Nucleus accumbens (tissue), 56 donors: ENCODE measurements around the gene PRMT3.
"Not testable (repeated sequence)": the region's sequence is repeated elsewhere in the genome, so short reads cannot be mapped to it uniquely, and the experiment has no call there.

Experiments used
- DNase-seq, 56 donors: peaks; one replicate each; lab custom pipeline; 2025; lab: John Stamatoyannopoulos, UW

The PRMT3 gene

DNA sequence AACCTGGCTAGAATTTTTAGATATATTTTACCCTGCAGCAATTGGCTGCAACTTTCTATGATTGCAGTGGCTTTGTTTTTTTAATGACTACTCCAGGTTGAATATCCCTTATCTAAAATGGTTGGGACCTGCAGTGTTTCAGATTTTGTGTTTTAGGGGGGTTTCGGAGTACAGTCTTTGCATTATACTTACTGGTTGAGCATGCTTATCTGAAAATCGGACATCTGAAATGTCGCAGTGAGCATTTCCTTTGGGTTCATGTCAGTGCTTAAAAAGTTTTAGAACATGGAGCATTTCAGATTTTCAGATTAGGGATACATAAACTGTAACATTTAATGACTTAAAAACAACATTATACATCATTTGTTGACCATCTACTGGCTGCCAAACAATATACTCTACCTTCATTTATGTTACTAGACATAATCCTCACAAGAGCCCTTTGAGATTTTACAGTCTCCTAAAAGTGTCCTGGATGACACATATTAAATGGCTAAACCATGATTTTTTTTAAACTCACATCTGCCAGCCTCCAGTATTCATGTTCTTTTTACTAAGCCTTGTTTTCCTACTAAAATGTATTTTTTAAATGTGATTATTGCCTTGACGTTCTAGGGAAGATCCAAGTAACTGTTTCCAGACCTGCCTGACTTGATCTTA, 66.3 kb downstream of the PRMT3 start:
- no peak for DNase-seq

DNA sequence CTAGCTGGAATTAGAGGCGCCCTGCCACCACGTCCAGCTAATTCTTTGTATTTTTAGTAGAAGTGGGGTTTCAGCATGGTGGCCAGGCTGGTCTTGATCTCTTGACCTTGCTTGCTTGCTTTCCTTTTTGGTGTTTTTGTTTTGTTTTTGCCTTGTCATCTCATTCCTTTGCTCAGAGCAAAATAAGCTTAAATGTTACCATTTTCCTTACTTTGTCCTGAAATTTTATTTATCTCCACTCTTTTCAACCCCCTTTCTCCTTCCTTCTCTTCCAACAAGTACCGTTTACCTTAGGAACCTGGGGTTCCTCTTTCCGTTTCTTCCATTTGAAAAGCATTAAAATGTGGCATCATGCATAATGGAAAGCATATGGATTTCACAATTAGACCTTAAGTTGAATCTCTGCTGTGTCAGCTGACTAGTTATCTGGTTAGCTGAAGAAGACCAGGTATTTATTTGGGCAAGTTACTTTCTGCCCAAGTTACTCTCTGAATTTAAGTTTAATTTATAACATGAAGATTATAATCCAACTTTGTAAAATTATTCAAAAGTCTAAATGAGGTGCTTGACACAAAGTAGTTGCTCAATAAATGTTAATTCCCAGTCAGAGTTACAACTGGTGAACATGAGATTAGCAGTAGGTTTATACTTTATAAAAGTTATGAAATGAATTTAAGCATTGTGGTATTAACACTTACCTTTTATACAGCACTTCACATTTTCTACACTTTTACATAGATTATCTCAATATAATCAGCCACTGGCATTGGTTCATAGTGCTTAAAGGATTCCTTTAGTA, 69.7 kb downstream of the PRMT3 start:
- no peak for DNase-seq

DNA sequence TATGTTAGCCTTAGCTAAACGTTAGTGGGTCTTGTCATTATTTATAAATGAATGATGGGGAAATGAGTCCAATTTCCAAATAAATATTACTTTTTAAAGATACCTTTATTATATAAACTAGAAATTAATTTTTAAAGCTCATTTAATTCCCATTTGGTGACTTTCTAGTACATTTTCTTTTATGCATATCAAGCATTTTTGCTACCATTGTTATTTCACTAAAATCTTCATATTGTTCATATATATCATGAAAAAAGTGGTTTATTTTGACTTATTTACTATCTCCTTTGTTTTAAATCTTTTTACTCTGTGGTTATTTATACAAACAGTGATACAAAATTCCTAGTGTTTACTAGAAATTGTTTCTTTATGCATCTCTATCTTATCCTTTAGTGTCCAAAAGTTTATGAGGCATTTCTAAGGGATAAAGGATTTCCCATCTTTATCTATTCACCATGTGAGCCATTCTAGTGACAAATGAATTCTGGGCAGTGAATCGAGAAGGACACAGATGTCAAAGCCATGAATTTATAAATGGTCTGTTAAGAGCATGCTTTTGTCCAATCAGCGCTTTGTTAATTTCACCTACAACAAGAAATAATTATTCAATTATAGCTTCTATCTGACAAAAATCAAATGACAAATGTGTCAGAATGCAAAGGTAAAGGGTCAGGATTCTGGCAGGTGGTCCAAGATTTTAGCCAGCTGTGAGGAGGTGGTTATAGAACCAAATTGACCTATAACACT, 70.6 kb downstream of the PRMT3 start:
- DNase-seq = no peak

DNA sequence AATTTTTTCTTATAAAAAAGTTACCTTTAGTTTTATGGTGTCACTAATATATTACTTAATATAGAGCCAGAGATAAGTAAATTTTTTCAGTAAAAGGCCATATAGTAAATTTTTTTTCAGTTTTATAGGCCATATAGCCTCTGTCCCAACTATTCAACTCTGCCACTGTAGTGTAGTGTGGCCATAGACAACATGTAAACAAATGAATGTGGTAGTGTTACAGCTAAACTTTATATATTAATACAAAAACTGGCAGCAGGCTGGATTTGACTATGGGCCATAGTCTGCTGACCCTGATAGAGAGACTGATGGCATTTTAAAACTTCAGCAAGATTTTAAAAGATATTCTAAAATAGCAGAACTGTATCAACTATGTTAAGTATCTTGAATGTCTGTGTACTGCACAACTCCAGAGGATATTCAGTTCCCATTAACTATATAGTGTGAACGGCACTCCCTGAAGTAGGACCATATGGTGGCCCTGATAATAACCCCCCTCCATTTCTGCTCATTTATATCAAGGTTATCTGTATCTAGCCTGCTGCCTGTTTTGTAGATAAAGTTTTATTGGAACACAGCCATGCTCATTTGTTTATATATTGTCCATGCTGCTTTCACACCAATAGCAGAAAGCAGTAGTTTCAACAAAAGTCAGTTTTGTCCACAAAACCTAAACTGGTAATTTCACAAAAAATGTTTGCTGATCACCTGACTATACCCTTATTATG, 71.6 kb downstream of the PRMT3 start:
- DNase-seq = no peak

DNA sequence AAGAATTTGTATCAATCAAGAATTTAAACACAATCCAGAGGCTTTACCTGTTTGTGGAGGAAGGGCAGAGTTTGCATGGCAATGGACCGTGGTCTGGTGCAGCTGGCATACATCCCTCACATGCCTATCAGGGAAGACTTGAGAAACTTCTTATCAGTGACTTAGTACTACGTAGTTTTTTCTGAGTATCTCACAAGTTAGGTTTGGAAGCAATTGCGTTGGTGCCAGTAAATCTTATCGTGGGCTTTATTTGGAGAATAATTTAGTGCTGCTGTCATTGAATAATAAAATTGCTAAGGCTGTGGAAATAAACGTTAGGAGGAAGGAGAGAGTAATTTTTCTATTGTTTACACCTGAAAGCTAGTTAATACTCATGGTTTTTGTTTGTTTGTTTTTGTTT, 72.3 kb downstream of the PRMT3 start:
- no peak for DNase-seq

DNA sequence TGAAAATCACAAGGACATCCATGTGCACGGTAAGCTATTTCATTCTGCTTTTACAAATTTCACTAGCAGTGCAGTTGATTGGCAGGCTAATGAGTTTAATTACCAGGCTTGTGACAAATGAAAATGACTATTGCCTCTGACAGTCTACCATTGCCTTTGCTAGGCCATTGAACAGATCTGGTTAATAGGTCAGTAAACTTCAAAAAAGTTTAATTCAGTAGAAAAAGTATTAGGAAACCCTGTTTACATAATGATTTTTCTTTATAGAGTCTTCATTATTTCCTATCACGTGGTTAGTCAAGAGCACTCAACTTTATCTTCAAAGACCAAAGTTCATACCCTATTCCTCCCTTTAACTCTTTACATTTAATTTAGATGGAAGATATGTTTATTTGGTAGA, 77.0 kb downstream of the PRMT3 start:
- DNase-seq = no peak

DNA sequence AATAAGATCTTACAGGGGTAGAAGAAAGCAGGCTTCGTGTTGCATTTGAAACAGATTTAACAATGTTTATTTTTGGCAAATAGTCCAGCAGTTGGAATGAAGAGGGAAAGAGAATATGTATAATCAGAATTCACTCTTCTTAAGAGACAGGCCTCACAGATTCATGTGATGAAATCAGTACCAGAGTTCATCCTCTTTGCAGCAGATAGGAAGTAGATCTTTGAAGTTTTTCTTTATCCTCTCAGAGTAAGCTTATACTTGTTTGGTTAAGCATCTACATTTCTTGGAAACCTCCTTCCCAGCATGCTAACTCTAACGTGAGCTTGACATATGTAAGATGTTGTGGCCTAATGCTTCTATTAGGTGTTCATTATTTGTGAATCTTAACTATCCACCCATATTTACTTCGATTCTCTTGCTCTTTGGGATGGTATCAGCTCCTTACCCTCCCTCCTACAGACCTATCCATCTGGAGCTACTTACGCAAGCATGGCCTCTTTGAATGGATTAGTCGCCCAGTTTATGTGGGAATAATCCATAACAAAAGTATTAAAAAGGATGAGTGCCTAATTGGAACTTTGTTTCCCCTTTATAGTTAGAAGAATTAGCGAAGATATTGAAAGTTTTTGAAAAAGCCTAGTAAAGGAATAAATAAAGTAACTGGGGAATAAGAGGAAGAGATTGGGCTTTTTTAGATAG, 80.1 kb downstream of the PRMT3 start:
- DNase-seq = no peak

DNA sequence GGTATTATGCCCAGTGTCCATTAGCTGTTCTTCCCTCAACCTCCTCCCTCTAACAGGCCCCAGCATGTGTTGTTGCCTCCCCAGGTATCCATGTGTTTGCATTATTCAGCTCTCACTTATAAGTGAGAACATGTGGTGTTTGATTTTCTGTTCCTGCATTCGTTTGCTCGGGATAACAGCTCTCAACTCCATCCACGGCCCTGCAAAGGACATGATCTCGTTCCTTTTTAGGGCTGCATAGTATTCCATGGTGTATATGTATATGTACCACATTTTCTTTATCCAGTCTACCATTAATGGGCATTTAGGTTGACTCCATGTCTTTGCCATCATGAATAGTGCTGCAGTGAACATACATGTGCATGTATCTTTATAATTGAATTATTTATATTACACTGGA, 82.8 kb downstream of the PRMT3 start:
- no peak for DNase-seq

DNA sequence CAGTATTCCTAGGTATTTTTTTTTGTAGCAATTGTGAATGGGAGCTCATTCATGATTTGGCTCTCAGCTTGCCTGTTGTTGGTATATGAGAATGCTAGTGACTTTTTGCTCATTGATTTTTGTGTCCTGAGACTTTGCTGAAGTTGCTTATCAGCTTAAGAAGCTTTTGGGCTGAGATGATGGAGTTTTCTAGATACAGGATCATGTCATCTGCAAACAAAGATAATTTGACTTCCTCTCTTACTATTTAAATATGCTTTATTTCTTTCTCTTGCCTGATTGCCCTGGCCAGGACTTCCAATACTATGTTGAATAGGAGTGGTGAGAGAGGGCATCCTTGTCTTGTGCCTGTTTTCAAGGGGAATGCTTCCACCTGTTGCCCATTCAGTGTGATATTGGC, 84.4 kb downstream of the PRMT3 start:
- not testable (repeated sequence) for DNase-seq

DNA sequence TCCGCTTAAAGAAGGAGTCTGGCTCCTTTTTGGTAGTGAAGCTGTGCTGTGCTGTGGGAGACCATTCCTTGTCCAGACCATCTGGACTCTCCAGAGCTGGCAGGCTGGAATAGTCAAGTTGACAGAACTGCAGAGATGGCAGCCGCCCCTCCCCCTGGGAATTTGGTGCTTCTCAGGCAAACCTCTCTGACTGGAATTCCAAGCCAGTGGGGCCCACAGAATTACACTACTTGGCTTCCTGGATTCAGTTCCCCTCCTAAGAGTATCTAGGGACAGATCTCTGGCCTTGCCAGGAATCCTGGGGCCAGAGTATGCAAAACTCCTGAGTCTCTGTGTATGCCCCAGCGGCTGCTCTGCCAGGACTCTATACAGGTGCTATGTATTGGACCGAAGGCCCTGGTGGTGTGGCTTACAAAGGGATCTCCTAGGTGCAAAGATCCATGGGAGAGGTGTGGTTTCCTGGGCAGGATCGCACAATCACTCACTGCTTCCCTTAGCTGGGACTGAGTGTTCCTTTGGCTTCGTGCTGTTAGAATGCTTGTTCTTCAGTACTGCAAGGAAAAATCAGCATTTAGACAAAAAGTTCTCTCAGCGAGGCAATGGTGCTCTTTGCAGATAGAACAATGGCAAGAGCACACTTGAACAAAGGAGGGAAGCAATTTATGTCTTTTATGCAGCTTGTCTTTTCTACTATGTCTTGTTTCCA, 86.8 kb downstream of the PRMT3 start:
- peak in 7 of 56 donors; percentile 4 to 33 (median 12) for DNase-seq

DNA sequence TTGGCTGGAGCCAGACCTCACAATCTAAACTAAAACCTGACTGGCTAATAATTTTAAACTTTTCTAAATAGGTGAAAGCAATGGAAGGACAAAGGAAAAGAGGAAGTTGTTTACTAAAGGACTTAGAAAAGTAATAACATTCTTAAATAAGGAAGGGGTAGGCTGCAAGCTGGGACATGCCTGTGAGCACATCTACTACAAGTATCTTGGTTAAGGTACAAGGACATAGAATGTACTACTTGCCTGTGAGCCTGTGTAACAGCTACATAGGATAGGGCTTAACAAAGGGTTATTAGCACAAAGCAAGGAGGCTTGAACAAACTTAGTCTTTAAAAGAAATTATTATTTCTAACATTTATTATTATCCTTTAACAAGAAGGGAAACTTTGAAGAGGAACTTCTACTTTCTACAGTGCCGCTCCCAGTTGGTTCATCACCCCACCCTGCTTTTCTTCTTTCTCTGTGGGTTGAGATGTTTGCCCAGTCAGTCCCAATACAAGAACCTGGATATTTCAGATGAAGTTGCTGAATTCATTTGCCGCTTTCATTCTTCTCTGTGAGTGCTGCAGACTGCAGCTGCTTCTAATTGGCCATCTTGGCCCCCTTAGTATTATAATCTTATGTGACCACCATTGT, 87.5 kb downstream of the PRMT3 start:
- DNase-seq = no peak

DNA sequence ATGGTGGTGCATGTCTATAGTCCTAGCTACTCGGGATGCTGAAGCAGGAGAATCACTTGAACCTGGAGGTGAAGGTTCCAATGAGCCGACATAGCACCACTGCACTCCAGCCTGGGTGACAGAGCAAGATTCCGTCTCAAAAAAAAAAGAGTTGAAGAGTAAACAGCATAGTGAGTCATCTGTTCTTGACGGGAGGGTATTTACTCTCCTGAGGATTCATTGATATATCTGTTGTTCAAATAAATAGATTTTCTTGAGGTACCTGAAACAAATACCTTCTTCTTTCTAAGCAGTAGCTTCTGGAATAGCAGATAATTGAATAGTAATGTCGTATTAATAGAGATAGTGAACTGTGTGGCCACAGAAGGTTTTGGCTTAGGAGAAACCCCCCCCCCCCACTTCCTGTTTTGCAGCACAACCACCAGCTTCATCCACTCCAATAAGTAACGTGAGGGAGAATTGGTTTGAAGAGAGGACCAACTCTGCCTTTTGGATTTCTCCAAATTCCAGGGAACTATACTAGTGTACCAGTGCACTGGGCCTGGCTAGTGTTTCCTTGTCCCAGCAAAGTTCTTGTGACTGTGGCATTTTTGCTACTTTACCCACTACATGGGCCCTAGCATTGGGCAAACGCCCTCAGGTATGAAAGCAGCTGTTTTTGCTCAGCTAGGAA, 90.0 kb downstream of the PRMT3 start:
- DNase-seq = no peak

DNA sequence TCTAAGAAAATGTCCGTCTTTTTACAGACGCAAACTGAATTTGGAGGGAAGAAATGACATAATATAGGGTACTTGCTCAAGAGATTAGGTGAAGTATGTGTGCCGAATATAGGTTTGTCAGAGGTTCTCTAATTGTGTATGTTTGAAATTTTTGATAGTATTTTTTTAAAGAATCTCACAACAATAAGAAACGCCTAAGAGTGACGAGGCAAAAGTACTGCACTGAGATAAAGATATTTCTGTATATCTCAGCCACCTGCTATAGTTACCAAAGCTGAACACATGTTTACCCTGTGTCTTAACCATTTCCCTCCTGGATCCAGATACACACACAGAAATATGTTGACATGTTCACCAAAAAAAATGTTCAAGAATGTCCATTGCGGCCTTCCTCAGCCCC, 92.0 kb downstream of the PRMT3 start:
- DNase-seq = no peak

DNA sequence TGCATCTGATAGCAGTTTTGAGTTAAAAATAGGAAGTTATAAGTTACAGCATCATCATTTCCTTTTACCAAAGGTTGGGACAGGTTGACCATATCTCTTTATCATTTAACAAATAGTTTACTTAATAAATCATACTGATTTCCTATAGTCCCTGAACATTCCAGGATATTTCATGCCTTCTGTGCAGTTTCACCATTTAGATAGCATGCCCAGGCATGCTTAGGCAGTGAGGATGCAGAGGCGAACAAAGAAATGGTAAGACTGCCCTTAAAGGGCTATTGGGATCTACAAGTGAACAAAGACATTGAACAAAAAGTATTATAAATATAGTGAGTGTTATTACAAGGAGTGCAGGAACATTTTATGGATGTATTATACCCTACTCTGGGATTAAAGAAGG, 96.4 kb downstream of the PRMT3 start:
- no peak for DNase-seq

DNA sequence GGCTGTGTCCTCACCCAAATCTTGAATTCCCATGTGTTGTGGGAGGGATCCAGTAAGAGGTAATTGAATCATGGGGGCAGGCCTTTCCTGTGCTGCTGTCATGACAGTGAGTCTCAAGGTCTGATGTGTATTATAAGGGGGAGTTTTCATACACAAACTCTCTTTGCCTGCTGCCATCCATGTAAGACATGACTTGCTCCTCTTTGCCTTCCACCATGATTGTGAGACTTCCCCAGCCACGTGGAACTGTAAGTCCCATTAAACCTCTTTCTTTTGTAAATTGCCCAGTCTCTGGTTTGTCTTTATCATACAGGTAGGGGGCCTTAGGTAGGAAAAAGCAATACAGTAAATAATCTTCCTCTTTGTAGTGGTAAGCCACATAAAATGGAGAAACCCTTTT, 96.9 kb downstream of the PRMT3 start:
- DNase-seq = not testable (repeated sequence)

DNA sequence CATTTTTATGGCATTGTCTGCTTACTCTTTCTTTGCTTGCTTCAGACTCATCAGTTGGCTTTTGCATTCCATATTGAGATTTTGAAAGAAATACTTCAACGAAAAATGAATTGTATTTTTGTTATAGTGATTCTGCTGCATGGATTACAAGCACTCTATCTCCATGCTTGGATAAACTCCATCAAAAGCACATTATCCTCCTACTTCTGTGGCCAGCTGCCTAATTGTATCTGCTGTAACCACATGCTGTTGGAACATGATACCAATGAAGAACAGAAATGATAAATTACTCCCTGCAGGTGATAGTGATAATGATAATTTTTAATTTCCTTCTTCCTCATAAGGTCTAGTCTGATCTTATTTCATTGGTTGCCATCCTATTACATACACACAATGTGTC, 100.8 kb downstream of the PRMT3 start:
- DNase-seq = no peak

DNA sequence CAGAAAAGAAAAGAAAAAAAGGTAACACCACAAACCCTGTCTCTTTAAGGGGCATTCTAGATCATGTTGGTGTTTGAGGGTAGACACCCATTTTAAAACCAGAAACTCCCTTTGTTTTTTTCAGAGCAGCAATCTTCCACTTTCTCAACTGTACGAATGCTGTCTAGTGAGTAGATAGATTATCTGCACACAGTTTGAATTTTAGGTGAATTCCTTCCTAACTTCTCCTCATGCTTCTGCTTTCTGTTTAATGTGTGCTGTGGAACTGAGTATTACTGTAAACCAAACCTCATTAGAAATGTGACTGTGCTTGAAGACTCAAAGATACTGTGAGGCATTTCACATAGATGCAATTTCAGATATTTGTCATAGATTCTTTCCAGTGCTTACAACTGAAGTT, 102.4 kb downstream of the PRMT3 start:
- DNase-seq = no peak

DNA sequence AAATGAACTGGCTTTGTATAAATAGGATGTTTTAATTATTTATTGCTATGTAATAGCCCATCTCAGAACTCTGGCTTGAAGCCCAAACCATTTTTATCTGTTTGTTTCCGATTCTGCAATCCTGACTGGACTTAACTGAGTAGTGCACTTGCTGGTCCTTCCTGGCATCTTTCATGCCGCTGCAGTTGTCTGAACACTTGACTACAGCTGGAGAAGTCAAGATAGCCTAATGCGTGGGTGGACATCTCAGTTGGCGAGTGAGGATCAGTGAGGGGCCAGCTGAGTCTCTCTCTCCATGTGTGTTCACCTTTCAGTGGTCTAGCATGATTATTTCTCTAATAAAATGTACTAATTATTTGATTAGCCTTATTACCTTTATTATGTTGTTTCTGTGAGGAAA, 105.8 kb downstream of the PRMT3 start:
- DNase-seq = no peak
